DND-41 (cell line): ENCODE measurements around the gene NUDT22.
A peak's percentile ranks its signal among the peaks of the same experiment; 100 is the strongest.

Experiments
- ATAC-seq: fragments of 200-7000 bp; cut with Tn5 transposase; 3 replicates; pipeline ENCODE4 v1.9.1; 2021; ENCODE audit warnings: low read depth; ENCODE audit not compliant: insufficient read depth
- DNase-seq: peaks from one replicate; pipeline ENCODE4 v3.0.0-alpha.2; 2020
- H2AFZ ChIP-seq: 2 replicates; pipeline ENCODE4 v1.6.0; 2012; ENCODE audit warnings: low read depth, low read length
- H3K27ac ChIP-seq: 2 replicates; pipeline ENCODE4 v1.5.1; 2012; ENCODE audit warnings: low read length, inconsistent platforms
- H3K27me3 ChIP-seq: fragments of 200-600 bp; sonication (generic); 2 replicates; pipeline ENCODE4 v1.6.0; 2012; ENCODE audit warnings: low read length, mild to moderate bottlenecking, inconsistent platforms; ENCODE audit not compliant: insufficient read depth, poor library complexity
- H3K36me3 ChIP-seq: 2 replicates; pipeline ENCODE4 v1.5.1; 2012; ENCODE audit warnings: low read length, inconsistent platforms; ENCODE audit not compliant: insufficient read depth
- H3K4me1 ChIP-seq: 2 replicates; pipeline ENCODE4 v1.5.1; 2012; ENCODE audit warnings: mild to moderate bottlenecking, low read length; ENCODE audit not compliant: insufficient read depth
- H3K4me2 ChIP-seq: 2 replicates; pipeline ENCODE4 v1.6.0; 2012; ENCODE audit warnings: mild to moderate bottlenecking, moderate library complexity, low read length, inconsistent platforms; ENCODE audit not compliant: insufficient read depth
- H3K4me3 ChIP-seq, 2 experiments: fragments of 200-600 bp in 1 of 2; shearing (Covaris generic) in 1 of 2; 2 replicates each; pipeline ENCODE4 v1.5.1; 2012 to 2016; ENCODE audit warnings: inconsistent platforms in 2 of 2, low read length in 2 of 2, mild to moderate bottlenecking in 2 of 2, low read depth in 1 of 2, moderate library complexity in 1 of 2
- H3K79me2 ChIP-seq: 2 replicates; pipeline ENCODE4 v1.6.0; 2012; ENCODE audit warnings: low read length, inconsistent platforms; ENCODE audit not compliant: insufficient read depth
- H3K9ac ChIP-seq: 2 replicates; pipeline ENCODE4 v1.6.0; 2012; ENCODE audit warnings: low read depth, mild to moderate bottlenecking, inconsistent platforms, low read length, moderate library complexity
- H3K9me3 ChIP-seq: 2 replicates; pipeline ENCODE4 v1.5.1; 2012; ENCODE audit warnings: low read length, moderate library complexity, mild to moderate bottlenecking, inconsistent platforms; ENCODE audit not compliant: insufficient read depth, severe bottlenecking
- H4K20me1 ChIP-seq: 2 replicates; pipeline ENCODE4 v1.6.0; 2012; ENCODE audit warnings: low read length; ENCODE audit not compliant: insufficient read depth
- EZH2 ChIP-seq: IDR thresholded peaks from 3 replicates; pipeline ENCODE4 v1.6.1; 2012; ENCODE audit warnings: borderline replicate concordance, low read depth, mild to moderate bottlenecking, moderate library complexity, low read length, inconsistent platforms; ENCODE audit not compliant: severe bottlenecking
- TF ChIP-seq, protein P1 (sequence below): IDR thresholded peaks from 2 replicates; pipeline ENCODE4 v1.5.1; 2012; ENCODE audit warnings: borderline replicate concordance, low read length, moderate library complexity, mild to moderate bottlenecking; ENCODE audit not compliant: poor library complexity, severe bottlenecking; ENCODE audit errors: extremely low read depth

Gene NUDT22

DNA sequence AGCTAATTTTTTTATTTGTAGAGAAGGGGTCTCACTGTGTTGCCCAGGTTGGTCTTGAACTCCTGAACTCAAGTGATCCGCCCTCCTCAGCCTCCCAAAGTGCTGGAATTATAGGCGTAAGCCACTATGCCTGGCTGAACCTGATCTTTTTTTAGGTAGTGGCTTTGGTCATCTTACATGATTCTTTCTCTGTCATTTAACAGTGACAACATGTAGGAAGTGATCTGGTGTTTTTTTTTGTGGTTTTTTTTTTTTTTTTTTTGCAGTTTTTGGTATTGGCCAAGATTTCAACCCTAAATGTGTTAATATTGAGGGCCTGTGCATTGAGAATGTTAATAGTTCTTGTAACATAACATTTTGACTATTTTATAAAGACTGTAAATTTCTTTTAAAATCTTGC is 27.6 kb upstream of the NUDT22 start:
- no peak for ATAC-seq
- TF ChIP-seq EZH2, result no peak
- TF ChIP-seq, protein P1, sequence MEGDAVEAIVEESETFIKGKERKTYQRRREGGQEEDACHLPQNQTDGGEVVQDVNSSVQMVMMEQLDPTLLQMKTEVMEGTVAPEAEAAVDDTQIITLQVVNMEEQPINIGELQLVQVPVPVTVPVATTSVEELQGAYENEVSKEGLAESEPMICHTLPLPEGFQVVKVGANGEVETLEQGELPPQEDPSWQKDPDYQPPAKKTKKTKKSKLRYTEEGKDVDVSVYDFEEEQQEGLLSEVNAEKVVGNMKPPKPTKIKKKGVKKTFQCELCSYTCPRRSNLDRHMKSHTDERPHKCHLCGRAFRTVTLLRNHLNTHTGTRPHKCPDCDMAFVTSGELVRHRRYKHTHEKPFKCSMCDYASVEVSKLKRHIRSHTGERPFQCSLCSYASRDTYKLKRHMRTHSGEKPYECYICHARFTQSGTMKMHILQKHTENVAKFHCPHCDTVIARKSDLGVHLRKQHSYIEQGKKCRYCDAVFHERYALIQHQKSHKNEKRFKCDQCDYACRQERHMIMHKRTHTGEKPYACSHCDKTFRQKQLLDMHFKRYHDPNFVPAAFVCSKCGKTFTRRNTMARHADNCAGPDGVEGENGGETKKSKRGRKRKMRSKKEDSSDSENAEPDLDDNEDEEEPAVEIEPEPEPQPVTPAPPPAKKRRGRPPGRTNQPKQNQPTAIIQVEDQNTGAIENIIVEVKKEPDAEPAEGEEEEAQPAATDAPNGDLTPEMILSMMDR, result no peak
- Histone ChIP-seq H3K9me3 (no peaks in the 10 kb centered on the region), H3K79me2 (peaks cover 56% of the 10 kb centered on the region), H2AFZ (no peak overlapping the region), H3K4me3 (no peak overlapping the region), H3K9ac (no peak overlapping the region), H3K36me3 (peaks cover 96% of the 10 kb centered on the region), H3K27me3 (no peaks in the 10 kb centered on the region), H4K20me1 (peaks cover 52% of the 10 kb centered on the region), H3K4me1 (no peaks in the 10 kb centered on the region), H3K4me2 (no peak overlapping the region), H3K27ac (no peak overlapping the region)
- DNase-seq, result no peak

DNA sequence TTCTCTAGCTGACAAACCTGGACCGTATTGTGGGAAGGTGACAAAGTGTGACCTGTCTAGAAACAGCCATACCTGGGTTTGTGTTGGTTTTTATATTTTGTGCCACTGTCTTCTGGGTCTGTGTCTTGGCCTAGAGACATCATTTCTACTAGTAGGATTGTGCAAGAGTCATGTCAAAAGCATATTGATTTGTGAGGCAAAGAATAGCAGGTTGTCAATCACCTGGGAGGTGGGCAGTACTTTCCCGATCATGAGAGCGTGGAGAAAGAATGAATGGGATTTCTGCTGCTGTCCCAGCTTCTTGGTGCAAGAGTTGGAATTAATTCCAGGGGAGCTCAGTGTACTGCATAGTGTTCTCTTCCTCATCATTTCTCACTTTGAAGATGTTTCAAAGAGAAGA is 24.5 kb upstream of the NUDT22 start:
- H3K9me3 ChIP-seq, result no peaks in the 10 kb centered on the region
- H4K20me1 ChIP-seq, result peaks cover 47% of the 10 kb centered on the region
- H3K27ac ChIP-seq, result no peak overlapping the region
- no peak overlapping the region for H3K4me3 ChIP-seq
- no peak overlapping the region for H3K4me2 ChIP-seq
- peak overlapping the region; percentile 14; the same call in 1 of the 2 replicates for H3K9ac ChIP-seq
- ATAC-seq (no peak), DNase-seq (no peak)
- peaks cover 87% of the 10 kb centered on the region for H3K36me3 ChIP-seq
- H2AFZ ChIP-seq, result no peak overlapping the region
- H3K27me3 ChIP-seq, result no peaks in the 10 kb centered on the region
- H3K4me1 ChIP-seq, result peaks cover 23% of the 10 kb centered on the region
- H3K79me2 ChIP-seq, result peaks cover 45% of the 10 kb centered on the region
- no peak for TF ChIP-seq EZH2
- TF ChIP-seq, protein P1, result no peak

DNA sequence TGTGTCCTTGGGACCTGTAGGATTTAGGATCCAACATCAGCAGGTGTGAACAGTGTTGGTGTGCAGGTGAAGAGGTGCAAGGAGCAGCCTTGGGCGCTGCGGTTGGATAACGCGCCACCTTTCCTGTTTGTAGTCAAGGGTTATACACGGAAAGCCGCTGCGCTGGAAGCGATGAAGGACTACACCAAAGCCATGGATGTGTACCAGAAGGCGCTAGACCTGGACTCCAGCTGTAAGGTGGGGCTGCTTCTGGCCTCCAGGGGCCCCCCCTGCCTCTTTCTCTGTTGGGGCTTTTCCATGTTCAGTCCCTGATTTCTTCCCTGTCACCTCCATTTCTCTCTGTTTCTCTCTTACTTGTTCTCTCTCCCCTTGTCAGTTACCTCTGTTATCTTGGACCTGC is 23.1 kb upstream of the NUDT22 start:
- no peak overlapping the region for H2AFZ ChIP-seq
- H3K4me3 ChIP-seq, result no peak overlapping the region
- TF ChIP-seq EZH2, result no peak
- TF ChIP-seq, protein P1, result peak; percentile 4
- no peak overlapping the region for H3K27ac ChIP-seq
- peaks cover 40% of the 10 kb centered on the region for H4K20me1 ChIP-seq
- H3K9me3 ChIP-seq, result no peaks in the 10 kb centered on the region
- peaks cover 37% of the 10 kb centered on the region for H3K4me1 ChIP-seq
- DNase-seq (no peak), ATAC-seq (no peak)
- H3K36me3 ChIP-seq, result peaks cover 78% of the 10 kb centered on the region
- no peaks in the 10 kb centered on the region for H3K27me3 ChIP-seq
- no peak overlapping the region for H3K4me2 ChIP-seq
- H3K9ac ChIP-seq, result no peak overlapping the region
- H3K79me2 ChIP-seq, result peaks cover 42% of the 10 kb centered on the region
